Activated CD4-positive, alpha-beta memory T cell treated with anti-CD3 and anti-CD28 coated beads for 36 hours (primary cell): ENCODE data around the gene LIPE. TPM values are rescaled to one million over a fixed set of nuclear protein-coding genes. Genes with fewer than 3 reads are reported as not detected.
A peak's percentile ranks its signal among the peaks of the same experiment; 100 is the strongest.

Experiments used
- CTCF ChIA-PET: fragments of 350-600 bp; sonication (Branson Sonifier 250); formaldehyde crosslinking; loops from one replicate; lab custom pipeline; 2021; ENCODE audit warnings: antibody characterized with exemption, inconsistent platforms; lab: Charles Lee
- POLR2A ChIA-PET: fragments of 350-600 bp; sonication (Branson Sonifier 250); formaldehyde crosslinking; loops from one replicate; lab custom pipeline; 2021; ENCODE audit warnings: antibody characterized with exemption; lab: Charles Lee
- DNase-seq: peaks from one replicate; pipeline ENCODE4 v3.0.0-alpha.2; 2020
- H3K27ac Mint-ChIP-seq: one replicate; pipeline ENCODE4 v1.8.0; 2021; ENCODE audit warnings: mixed read lengths
- H3K27me3 Mint-ChIP-seq: one replicate; pipeline ENCODE4 v1.8.0; 2021; ENCODE audit warnings: mixed read lengths
- H3K36me3 Mint-ChIP-seq: one replicate; pipeline ENCODE4 v1.8.0; 2021; ENCODE audit warnings: mixed read lengths
- H3K4me1 Mint-ChIP-seq: one replicate; pipeline ENCODE4 v1.8.0; 2021; ENCODE audit warnings: low read depth, mixed read lengths
- H3K4me3 Mint-ChIP-seq: one replicate; pipeline ENCODE4 v1.8.0; 2021; ENCODE audit warnings: mild to moderate bottlenecking, mixed read lengths
- H3K9me3 Mint-ChIP-seq: one replicate; pipeline ENCODE4 v1.8.0; 2021; ENCODE audit warnings: mixed read lengths
- intact Hi-C: fragments of 100-400 bp; cut with micrococcal nuclease; formaldehyde crosslinking; loops from one replicate; pipeline ENCODE4 v1.15.1; 2023
- total RNA-seq, 2 experiments: library from RNA; stranded (reverse); gene quantifications; one replicate each; pipeline ENCODE4 v1.2.3, GENCODE V29; 2021

Gene LIPE
- total RNA-seq, 2 experiments from 2014 or later = 31.6 to 31.8 TPM

DNA sequence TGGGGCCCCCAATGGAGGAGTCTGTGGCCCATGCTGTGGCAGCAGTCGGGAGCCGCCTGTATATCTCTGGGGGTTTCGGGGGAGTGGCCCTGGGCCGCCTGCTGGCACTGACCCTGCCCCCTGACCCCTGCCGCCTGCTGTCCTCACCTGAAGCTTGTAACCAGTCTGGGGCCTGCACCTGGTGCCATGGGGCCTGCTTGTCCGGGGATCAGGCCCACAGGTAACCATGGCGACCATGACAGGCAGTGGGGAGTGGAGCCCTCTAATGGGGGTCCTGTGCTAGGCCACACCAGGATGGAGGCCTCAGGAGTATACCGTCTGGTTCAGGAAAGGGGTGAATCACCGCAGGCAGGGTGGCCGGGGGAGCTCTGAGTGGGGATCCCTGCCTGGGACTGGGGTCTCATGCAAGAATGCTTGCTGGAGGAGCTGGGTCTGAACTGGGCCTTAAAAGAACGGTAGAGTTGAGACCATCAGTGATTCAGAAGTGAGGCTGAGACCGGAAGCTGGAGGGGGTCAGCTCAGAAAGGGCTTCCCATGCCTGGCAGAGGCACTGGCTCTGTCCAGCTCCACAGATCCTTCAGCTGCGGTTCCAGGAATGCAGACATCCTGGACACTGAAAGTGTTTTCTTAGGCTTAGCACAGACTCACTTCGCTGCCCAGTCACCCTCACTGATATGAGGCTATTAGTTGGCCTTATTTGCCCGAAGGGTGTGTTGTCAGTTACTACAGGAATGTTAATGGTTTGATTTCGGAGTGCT lies 66.2 kb downstream of the LIPE start:
- H3K4me1 Mint-ChIP-seq = no peaks in the 10 kb centered on the region
- ChIA-PET POLR2A (no interaction called here), CTCF (no interaction called here)
- peaks cover 3% of the 10 kb centered on the region for H3K9me3 Mint-ChIP-seq
- intact Hi-C loops = no loop called here
- no peaks in the 10 kb centered on the region for H3K27me3 Mint-ChIP-seq
- no peak overlapping the region for H3K4me3 Mint-ChIP-seq
- peaks cover 7% of the 10 kb centered on the region for H3K36me3 Mint-ChIP-seq
- no peak for DNase-seq
- no peak overlapping the region for H3K27ac Mint-ChIP-seq

DNA sequence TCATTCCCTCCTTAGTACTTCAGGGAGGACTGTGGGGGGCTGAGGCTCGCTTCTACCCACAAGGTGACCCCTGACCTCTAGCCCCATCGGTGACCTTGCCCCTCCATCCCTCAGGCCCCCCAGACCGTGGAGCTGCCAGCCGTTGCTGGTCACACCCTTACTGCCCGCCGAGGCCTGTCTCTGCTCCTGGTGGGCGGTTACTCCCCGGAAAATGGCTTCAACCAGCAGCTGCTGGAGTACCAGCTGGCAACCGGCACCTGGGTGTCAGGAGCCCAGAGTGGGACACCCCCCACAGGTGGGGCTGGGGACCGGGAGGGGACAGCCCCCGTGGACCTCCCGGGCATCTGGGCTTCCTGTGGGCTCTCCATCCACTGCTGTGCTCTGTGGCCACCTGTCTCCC lies 69.9 kb downstream of the LIPE start:
- CTCF ChIA-PET = no interaction called here
- Mint-ChIP-seq H3K36me3 (peaks cover 2% of the 10 kb centered on the region), H3K4me1 (no peaks in the 10 kb centered on the region), H3K4me3 (no peak overlapping the region), H3K9me3 (no peaks in the 10 kb centered on the region), H3K27me3 (no peaks in the 10 kb centered on the region), H3K27ac (no peak overlapping the region)
- DNase-seq = no peak
- POLR2A ChIA-PET = no interaction called here
- intact Hi-C loops = no loop called here

DNA sequence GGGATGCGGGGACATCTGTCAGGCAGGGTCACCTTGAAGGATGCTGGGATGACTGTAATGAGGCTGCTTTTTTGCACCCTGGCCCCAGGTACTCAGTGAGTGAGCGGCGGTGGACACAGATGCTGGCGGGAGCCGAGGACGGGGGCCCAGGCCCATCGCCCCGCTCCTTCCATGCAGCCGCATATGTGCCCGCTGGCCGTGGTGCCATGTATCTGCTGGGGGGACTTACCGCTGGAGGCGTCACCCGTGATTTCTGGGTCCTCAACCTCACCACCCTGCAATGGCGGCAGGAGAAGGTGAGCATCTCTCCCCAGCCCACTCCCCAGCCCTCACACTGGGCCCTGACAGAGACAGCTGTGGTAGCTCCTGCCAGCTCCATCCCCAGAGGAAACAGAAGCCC lies 70.5 kb downstream of the LIPE start:
- ChIA-PET POLR2A (no interaction called here), CTCF (no interaction called here)
- H3K27me3 Mint-ChIP-seq = no peaks in the 10 kb centered on the region
- H3K4me3 Mint-ChIP-seq = no peak overlapping the region
- no peak overlapping the region for H3K27ac Mint-ChIP-seq
- H3K4me1 Mint-ChIP-seq = no peaks in the 10 kb centered on the region
- intact Hi-C loops = no loop called here
- no peaks in the 10 kb centered on the region for H3K9me3 Mint-ChIP-seq
- peaks cover 2% of the 10 kb centered on the region for H3K36me3 Mint-ChIP-seq
- DNase-seq = no peak

DNA sequence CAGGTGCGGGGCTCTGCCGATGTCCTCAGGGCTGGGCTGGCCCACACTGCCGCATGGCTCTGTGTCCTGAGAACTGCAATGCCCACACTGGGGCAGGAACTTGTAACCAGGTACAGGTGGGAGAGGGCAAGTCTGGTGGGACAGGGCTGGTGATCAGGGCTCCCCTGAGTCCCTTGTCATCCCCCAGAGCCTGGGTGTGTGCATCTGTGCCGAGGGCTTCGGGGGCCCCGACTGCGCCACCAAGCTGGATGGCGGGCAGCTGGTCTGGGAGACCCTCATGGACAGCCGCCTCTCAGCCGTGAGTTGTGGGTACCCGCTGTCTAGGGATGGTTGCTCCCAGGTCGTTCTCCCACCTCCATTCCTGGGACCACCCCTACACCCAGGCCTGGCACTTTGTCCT lies 71.3 kb downstream of the LIPE start:
- no peak overlapping the region for H3K27ac Mint-ChIP-seq
- no peaks in the 10 kb centered on the region for H3K9me3 Mint-ChIP-seq
- no peaks in the 10 kb centered on the region for H3K4me1 Mint-ChIP-seq
- peaks cover 2% of the 10 kb centered on the region for H3K36me3 Mint-ChIP-seq
- DNase-seq = no peak
- H3K4me3 Mint-ChIP-seq = no peak overlapping the region
- ChIA-PET POLR2A (interaction anchor here (0.6 kb wide), 1 partner anchor 1273 kb away, joined by 3 read pairs; no protein-coding TSS in a partner anchor), CTCF (no interaction called here)
- intact Hi-C loops = no loop called here
- no peaks in the 10 kb centered on the region for H3K27me3 Mint-ChIP-seq

DNA sequence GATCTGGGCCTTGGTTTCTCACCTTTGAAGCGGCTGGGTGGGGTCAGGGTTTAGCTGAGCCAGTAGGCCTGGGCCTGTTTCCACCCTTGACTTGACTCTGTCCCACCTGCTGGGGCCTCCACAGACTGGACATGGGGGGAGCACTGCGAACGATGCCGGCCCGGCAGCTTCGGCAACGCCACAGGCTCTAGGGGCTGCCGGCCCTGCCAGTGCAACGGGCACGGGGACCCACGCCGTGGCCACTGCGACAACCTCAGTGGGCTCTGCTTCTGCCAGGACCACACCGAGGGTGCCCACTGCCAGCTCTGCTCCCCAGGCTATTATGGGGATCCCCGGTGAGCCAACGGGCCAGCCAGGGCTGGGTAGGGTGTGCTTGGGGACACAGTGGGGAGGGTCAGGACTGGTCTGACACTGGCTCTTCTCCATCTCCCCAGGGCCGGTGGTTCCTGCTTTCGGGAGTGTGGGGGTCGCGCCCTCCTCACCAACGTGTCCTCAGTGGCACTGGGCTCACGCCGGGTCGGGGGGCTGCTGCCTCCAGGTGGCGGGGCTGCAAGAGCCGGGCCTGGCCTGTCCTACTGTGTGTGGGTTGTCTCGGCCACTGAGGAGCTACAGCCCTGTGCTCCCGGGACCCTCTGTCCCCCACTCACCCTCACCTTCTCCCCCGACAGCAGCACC lies 73.7 kb downstream of the LIPE start:
- ChIA-PET POLR2A (no interaction called here), CTCF (no interaction called here)
- Mint-ChIP-seq H3K36me3 (peaks cover 2% of the 10 kb centered on the region), H3K9me3 (no peaks in the 10 kb centered on the region), H3K4me1 (no peaks in the 10 kb centered on the region), H3K27me3 (no peaks in the 10 kb centered on the region), H3K4me3 (no peak overlapping the region), H3K27ac (no peak overlapping the region)
- intact Hi-C loops = no loop called here
- no peak for DNase-seq

DNA sequence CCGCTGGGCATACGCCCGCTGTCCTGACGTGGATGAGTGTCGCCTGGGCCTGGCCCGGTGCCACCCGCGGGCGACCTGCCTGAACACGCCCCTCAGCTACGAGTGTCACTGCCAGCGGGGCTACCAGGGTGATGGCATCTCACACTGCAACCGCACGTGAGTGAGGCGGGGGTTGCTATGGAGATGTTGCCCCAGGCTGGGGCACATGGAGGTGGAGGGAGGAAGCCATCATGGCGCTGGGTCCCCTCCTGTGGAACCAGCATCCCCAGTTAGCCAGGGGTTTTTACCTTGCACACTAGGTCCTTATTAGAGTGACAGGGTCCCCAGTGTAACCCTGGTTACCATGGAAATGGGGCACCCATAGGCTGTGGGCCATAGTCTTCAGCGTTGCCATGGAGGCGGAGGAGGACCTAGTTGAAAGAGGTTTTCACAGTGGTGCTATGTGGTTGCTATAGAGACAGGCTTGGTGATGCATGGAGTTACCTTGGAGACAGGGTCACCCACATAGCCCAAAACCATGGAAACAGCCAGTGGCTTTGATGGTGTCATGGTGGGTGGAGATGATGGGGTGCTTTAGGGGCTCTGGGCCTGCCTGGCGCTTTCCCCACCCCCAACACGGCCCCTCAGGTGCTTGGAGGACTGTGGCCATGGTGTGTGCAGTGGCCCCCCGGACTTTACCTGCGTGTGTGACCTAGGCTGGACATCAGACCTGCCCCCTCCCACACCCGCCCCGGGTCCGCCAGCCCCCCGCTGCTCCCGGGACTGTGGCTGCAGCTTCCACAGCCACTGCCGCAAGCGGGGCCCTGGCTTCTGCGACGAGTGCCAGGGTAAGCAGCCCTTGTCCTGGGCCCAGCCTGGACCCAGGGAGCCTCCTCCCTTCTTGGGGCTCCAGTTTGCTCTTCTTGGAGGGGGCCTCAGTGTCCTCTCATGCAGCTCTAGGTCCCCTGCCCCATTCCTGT lies 74.6 kb downstream of the LIPE start:
- DNase-seq = peak; percentile 15
- CTCF ChIA-PET = no interaction called here

More for the DNA sequence above, 74.6 kb downstream of the LIPE start:
- no peaks in the 10 kb centered on the region for H3K27me3 Mint-ChIP-seq
- POLR2A ChIA-PET = no interaction called here
- H3K27ac Mint-ChIP-seq = no peak overlapping the region
- no peaks in the 10 kb centered on the region for H3K9me3 Mint-ChIP-seq
- H3K4me1 Mint-ChIP-seq = no peaks in the 10 kb centered on the region
- intact Hi-C loops = no loop called here
- no peak overlapping the region for H3K4me3 Mint-ChIP-seq
- peaks cover 2% of the 10 kb centered on the region for H3K36me3 Mint-ChIP-seq

Other genes starting within 250 kb of the LIPE start
- 10 to 100 TPM; 31.3 to 33.4 TPM for gene DEDD2, start 209.7 kb downstream of the LIPE start, total RNA-seq
- gene ZNF526, start 207.1 kb downstream of the LIPE start, total RNA-seq = 10 to 100 TPM; 12.3 to 14.9 TPM
- 10 to 100 TPM; 36.4 to 37.3 TPM for gene GSK3A, start 184.8 kb downstream of the LIPE start, total RNA-seq
- gene ERF, start 172.3 kb downstream of the LIPE start, total RNA-seq = 10 to 100 TPM; 43.1 to 56.5 TPM
- 10 to 100 TPM; 56.9 to 64.2 TPM for gene CIC, start 158.1 kb downstream of the LIPE start, total RNA-seq
- under 1 TPM; 0.61 to 0.81 TPM for gene PRR19, start 125.3 kb downstream of the LIPE start, total RNA-seq
- gene PAFAH1B3, start 124.8 kb downstream of the LIPE start, total RNA-seq = 10 to 100 TPM; 46.6 to 54.7 TPM
- gene TMEM145, start 114.1 kb downstream of the LIPE start, total RNA-seq = under 1 TPM in 1 of 2 experiments, not detected in 1; 0.29 TPM
- gene MEGF8, start 101.8 kb downstream of the LIPE start, total RNA-seq = 1 to 10 TPM; 6.0 to 7.2 TPM
- gene CNFN, start 37.1 kb downstream of the LIPE start, total RNA-seq = not detected
- gene CXCL17, start 15.6 kb upstream of the LIPE start, total RNA-seq = not detected
- 1 to 10 TPM; 5.4 to 5.8 TPM for gene CEACAM1, start 101.1 kb upstream of the LIPE start, total RNA-seq
- gene CEACAM8, start 167.5 kb upstream of the LIPE start, total RNA-seq = not detected